HepG2 (cell line): ENCODE results near the gene LYPD4. TPM values are rescaled to one million over a fixed set of nuclear protein-coding genes. Genes with fewer than 3 reads are reported as not detected.

ENCODE experiments used
- ARNT2 ChIP-seq: sonication (generic); formaldehyde crosslinking; IDR thresholded peaks from 2 replicates; pipeline ENCODE4 v1.8.0; 2022; ENCODE audit warnings: mild to moderate bottlenecking, low read depth, missing genetic modification reagents, moderate library complexity
- ATF7 ChIP-seq, 2 experiments: fragments of 450-650 bp in 1 of 2; sonication (generic) in 1 of 2; formaldehyde crosslinking in 1 of 2; IDR thresholded peaks; 2 replicates each; pipeline versions ENCODE4 v1.4.0 to v1.6.1; 2016 to 2020; ENCODE audit warnings: antibody characterized with exemption in 1 of 2, mild to moderate bottlenecking in 1 of 2, missing genetic modification reagents in 1 of 2
- HES4 ChIP-seq: sonication (generic); formaldehyde crosslinking; IDR thresholded peaks from 2 replicates; pipeline ENCODE4 v1.9.0; 2021; ENCODE audit warnings: mild to moderate bottlenecking, missing genetic modification reagents, borderline replicate concordance
- HNF4A ChIP-seq: sonication (generic); formaldehyde crosslinking; IDR thresholded peaks from 2 replicates; pipeline ENCODE4 v1.4.0; 2020; ENCODE audit warnings: missing genetic modification reagents
- HNRNPL ChIP-seq: fragments of 200-400 bp; formaldehyde crosslinking; IDR thresholded peaks from 2 replicates; pipeline ENCODE4 v1.6.1; 2017; ENCODE audit warnings: mild to moderate bottlenecking, low read depth, low read length
- NCOA2 ChIP-seq: sonication (generic); formaldehyde crosslinking; IDR thresholded peaks from 2 replicates; pipeline ENCODE4 v1.8.0; 2022; ENCODE audit warnings: inconsistent platforms
- NR3C1 ChIP-seq: sonication (generic); formaldehyde crosslinking; IDR thresholded peaks from 2 replicates; pipeline ENCODE4 v1.4.0; 2020; ENCODE audit warnings: missing genetic modification reagents
- PCBP1 ChIP-seq: fragments of 200-400 bp; formaldehyde crosslinking; IDR thresholded peaks from 2 replicates; pipeline ENCODE4 v1.6.1; 2017; ENCODE audit warnings: mild to moderate bottlenecking, low read depth, low read length, borderline replicate concordance
- RBM22 ChIP-seq: fragments of 200-400 bp; formaldehyde crosslinking; optimal IDR thresholded peaks from 2 replicates; pipeline ENCODE3; 2017; ENCODE audit warnings: mild to moderate bottlenecking, low read length, moderate library complexity
- ZBTB26 ChIP-seq: IDR thresholded peaks from 2 replicates; pipeline ENCODE4 v1.6.1; 2016; ENCODE audit warnings: missing compliant biosample characterization, missing genetic modification reagents, borderline replicate concordance
- ZNF367 ChIP-seq: sonication (generic); formaldehyde crosslinking; IDR thresholded peaks from 2 replicates; pipeline ENCODE4 v1.4.0; 2020; ENCODE audit warnings: missing genetic modification reagents, borderline replicate concordance
- ZNF446 ChIP-seq: sonication (generic); formaldehyde crosslinking; IDR thresholded peaks from 2 replicates; pipeline ENCODE4 v1.5.0; 2020; ENCODE audit warnings: mild to moderate bottlenecking, missing genetic modification reagents
- ZNF556 ChIP-seq: sonication (generic); formaldehyde crosslinking; IDR thresholded peaks from 2 replicates; pipeline ENCODE4 v1.4.0; 2020; ENCODE audit warnings: mild to moderate bottlenecking, missing genetic modification reagents, borderline replicate concordance
- ZNF570 ChIP-seq: sonication (generic); formaldehyde crosslinking; IDR thresholded peaks from 2 replicates; pipeline ENCODE4 v1.4.0; 2020; ENCODE audit warnings: mild to moderate bottlenecking, missing genetic modification reagents, borderline replicate concordance
- ZNF782 ChIP-seq: sonication (generic); formaldehyde crosslinking; IDR thresholded peaks from 2 replicates; pipeline ENCODE4 v1.4.0; 2020; ENCODE audit warnings: missing genetic modification reagents, mild to moderate bottlenecking, borderline replicate concordance
- polyA plus RNA-seq, 8 experiments: library from polyadenylated mRNA; depleted of rRNA in 3 of 8; stranded (reverse) in 7 of 8; unstranded in 1 of 8; fragments of >200 nt; fragmentation: Illumina TruSeq in 4 of 8; extraction: Trizol in 4 of 8; gene quantifications; 2 replicates each; pipeline versions ENCODE4 v1.2.1 to v1.2.3, GENCODE V29; 2011 to 2016; ENCODE audit warnings: low read depth in 4 of 8, missing spikeins in 1 of 8, mixed read lengths in 1 of 8; ENCODE audit not compliant: insufficient read depth in 1 of 8
- total RNA-seq, 5 experiments: library from RNA; depleted of rRNA; stranded (reverse); fragments of >200 nt; fragmentation: Illumina TruSeq; extraction: Trizol; gene quantifications; 2 replicates each; pipeline ENCODE4 v1.2.3, GENCODE V29; 2016; ENCODE audit warnings: low read depth in 1 of 5
- TF ChIP-seq, protein P1 (sequence below), 2 experiments: fragments of 450-650 bp in 1 of 2; sonication (generic) in 1 of 2; formaldehyde crosslinking in 1 of 2; IDR thresholded peaks; 2 replicates each; pipeline versions ENCODE4 v1.6.1 to v1.8.0; 2016 to 2022; ENCODE audit warnings: antibody characterized with exemption in 1 of 2, mild to moderate bottlenecking in 1 of 2, missing genetic modification reagents in 1 of 2
- TF ChIP-seq, protein P2 (sequence below): sonication (generic); formaldehyde crosslinking; IDR thresholded peaks from 2 replicates; pipeline ENCODE4 v1.5.0; 2020; ENCODE audit warnings: missing genetic modification reagents

LYPD4 gene
- total and polyA plus RNA-seq, 2 of the 13 experiments (the other 11 are each of a cell fraction or from before 2014, with no cell fraction given), result not detected

- TF ChIP-seq ZBTB26 (CRISPR knock-in tag), result no peak
- TF ChIP-seq ZNF367, result no peak
- TF ChIP-seq ZNF556 (CRISPR knock-in tag), result no peak
- no peak for TF ChIP-seq ZNF570 (CRISPR knock-in tag)
- no peak for TF ChIP-seq PCBP1
- no peak for TF ChIP-seq HES4
- TF ChIP-seq ZNF782 (CRISPR knock-in tag), result no peak
- TF ChIP-seq ATF7 (IDR thresholded peaks at IDR 0.05), result no peak
- TF ChIP-seq ATF7 (CRISPR knock-in tag; IDR thresholded peaks at IDR 0.05), result no peak
- no peak for TF ChIP-seq NCOA2 (CRISPR knock-in tag)
- TF ChIP-seq ARNT2 (CRISPR knock-in tag), result no peak
- TF ChIP-seq, protein P1, sequence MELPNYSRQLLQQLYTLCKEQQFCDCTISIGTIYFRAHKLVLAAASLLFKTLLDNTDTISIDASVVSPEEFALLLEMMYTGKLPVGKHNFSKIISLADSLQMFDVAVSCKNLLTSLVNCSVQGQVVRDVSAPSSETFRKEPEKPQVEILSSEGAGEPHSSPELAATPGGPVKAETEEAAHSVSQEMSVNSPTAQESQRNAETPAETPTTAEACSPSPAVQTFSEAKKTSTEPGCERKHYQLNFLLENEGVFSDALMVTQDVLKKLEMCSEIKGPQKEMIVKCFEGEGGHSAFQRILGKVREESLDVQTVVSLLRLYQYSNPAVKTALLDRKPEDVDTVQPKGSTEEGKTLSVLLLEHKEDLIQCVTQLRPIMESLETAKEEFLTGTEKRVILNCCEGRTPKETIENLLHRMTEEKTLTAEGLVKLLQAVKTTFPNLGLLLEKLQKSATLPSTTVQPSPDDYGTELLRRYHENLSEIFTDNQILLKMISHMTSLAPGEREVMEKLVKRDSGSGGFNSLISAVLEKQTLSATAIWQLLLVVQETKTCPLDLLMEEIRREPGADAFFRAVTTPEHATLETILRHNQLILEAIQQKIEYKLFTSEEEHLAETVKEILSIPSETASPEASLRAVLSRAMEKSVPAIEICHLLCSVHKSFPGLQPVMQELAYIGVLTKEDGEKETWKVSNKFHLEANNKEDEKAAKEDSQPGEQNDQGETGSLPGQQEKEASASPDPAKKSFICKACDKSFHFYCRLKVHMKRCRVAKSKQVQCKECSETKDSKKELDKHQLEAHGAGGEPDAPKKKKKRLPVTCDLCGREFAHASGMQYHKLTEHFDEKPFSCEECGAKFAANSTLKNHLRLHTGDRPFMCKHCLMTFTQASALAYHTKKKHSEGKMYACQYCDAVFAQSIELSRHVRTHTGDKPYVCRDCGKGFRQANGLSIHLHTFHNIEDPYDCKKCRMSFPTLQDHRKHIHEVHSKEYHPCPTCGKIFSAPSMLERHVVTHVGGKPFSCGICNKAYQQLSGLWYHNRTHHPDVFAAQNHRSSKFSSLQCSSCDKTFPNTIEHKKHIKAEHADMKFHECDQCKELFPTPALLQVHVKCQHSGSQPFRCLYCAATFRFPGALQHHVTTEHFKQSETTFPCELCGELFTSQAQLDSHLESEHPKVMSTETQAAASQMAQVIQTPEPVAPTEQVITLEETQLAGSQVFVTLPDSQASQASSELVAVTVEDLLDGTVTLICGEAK (IDR thresholded peaks at IDR 0.05), result no peak
- TF ChIP-seq, protein P1 (CRISPR knock-in tag; IDR thresholded peaks at IDR 0.05), result no peak
- TF ChIP-seq RBM22, result peak; percentile 96
- no peak for TF ChIP-seq ZNF446 (CRISPR knock-in tag)
- TF ChIP-seq, protein P2, sequence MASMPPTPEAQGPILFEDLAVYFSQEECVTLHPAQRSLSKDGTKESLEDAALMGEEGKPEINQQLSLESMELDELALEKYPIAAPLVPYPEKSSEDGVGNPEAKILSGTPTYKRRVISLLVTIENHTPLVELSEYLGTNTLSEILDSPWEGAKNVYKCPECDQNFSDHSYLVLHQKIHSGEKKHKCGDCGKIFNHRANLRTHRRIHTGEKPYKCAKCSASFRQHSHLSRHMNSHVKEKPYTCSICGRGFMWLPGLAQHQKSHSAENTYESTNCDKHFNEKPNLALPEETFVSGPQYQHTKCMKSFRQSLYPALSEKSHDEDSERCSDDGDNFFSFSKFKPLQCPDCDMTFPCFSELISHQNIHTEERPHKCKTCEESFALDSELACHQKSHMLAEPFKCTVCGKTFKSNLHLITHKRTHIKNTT, result no peak
- TF ChIP-seq NR3C1 (CRISPR knock-in tag), result no peak
- TF ChIP-seq HNF4A, result no peak
- 0 out of 2 replicates have a peak, but pooled peaks have one; percentile 5 for TF ChIP-seq HNRNPL
Observed at GRCh38 chr19:41871573-41872383, 27.3 kb upstream of the LYPD4 start (continued).
